Measurements from ENCODE around the gene TEKTIP1.

The TEKTIP1 gene

DNA sequence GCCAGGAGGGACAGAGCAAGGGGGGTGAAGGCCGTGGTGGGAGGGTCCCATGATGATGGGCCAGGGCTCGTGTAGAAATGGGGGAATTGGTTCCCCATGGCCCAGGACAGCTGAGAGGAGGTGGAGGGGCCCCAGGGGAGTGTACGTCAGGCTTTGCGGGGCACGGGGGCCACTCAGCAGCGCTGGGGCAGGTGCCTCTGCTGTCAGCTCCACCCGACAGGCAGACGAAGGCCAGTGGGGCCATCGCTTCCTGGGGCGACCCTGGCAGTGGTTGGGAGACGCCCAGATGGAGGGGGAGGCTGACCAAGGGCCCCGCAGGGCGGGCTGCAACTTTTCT, 1.9 kb upstream of the TEKTIP1 start:
- TF ChIP-seq CEBPB (IDR thresholded peaks at IDR 0.05) (no peak), EP300 (IDR thresholded peaks at IDR 0.05; ENCODE audit: borderline replicate concordance) (no peak), YY1 (IDR thresholded peaks at IDR 0.05; ENCODE audit: low read depth) (no peak), TCF12 (IDR thresholded peaks at IDR 0.05; ENCODE audit: low read depth) (no peak), NFIC (IDR thresholded peaks at IDR 0.05) (no peak), TAF1 (IDR thresholded peaks at IDR 0.05; ENCODE audit: low read depth) (no peak), RAD21 (IDR thresholded peaks at IDR 0.05; ENCODE audit: low read depth) (no peak), TEAD4 (IDR thresholded peaks at IDR 0.05) (no peak), CREB1 (IDR thresholded peaks at IDR 0.05; ENCODE audit: low read depth) (no peak), ZBTB7A (IDR thresholded peaks at IDR 0.05; ENCODE audit: low read depth) (no peak), FOXM1 (IDR thresholded peaks at IDR 0.05; ENCODE audit: borderline replicate concordance, low read depth) (no peak), EGR1 (IDR thresholded peaks at IDR 0.05) (no peak), USF1 (IDR thresholded peaks at IDR 0.05) (no peak)
- TF ChIP-seq, protein P1, sequence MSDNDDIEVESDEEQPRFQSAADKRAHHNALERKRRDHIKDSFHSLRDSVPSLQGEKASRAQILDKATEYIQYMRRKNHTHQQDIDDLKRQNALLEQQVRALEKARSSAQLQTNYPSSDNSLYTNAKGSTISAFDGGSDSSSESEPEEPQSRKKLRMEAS (IDR thresholded peaks at IDR 0.05) = no peak
- TF ChIP-seq, protein P2, sequence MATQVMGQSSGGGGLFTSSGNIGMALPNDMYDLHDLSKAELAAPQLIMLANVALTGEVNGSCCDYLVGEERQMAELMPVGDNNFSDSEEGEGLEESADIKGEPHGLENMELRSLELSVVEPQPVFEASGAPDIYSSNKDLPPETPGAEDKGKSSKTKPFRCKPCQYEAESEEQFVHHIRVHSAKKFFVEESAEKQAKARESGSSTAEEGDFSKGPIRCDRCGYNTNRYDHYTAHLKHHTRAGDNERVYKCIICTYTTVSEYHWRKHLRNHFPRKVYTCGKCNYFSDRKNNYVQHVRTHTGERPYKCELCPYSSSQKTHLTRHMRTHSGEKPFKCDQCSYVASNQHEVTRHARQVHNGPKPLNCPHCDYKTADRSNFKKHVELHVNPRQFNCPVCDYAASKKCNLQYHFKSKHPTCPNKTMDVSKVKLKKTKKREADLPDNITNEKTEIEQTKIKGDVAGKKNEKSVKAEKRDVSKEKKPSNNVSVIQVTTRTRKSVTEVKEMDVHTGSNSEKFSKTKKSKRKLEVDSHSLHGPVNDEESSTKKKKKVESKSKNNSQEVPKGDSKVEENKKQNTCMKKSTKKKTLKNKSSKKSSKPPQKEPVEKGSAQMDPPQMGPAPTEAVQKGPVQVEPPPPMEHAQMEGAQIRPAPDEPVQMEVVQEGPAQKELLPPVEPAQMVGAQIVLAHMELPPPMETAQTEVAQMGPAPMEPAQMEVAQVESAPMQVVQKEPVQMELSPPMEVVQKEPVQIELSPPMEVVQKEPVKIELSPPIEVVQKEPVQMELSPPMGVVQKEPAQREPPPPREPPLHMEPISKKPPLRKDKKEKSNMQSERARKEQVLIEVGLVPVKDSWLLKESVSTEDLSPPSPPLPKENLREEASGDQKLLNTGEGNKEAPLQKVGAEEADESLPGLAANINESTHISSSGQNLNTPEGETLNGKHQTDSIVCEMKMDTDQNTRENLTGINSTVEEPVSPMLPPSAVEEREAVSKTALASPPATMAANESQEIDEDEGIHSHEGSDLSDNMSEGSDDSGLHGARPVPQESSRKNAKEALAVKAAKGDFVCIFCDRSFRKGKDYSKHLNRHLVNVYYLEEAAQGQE (IDR thresholded peaks at IDR 0.05; ENCODE audit: low read depth) = no peak

- TF ChIP-seq, protein P2 (IDR thresholded peaks at IDR 0.05; ENCODE audit: low read depth) = no peak
- TF ChIP-seq TEAD4 (IDR thresholded peaks at IDR 0.05) = no peak
- TF ChIP-seq RAD21 (IDR thresholded peaks at IDR 0.05; ENCODE audit: low read depth) = no peak
- no peak for TF ChIP-seq EP300 (IDR thresholded peaks at IDR 0.05; ENCODE audit: borderline replicate concordance)
- TF ChIP-seq CEBPB (IDR thresholded peaks at IDR 0.05) = no peak
- no peak for TF ChIP-seq CREB1 (IDR thresholded peaks at IDR 0.05; ENCODE audit: low read depth)
- no peak for TF ChIP-seq YY1 (IDR thresholded peaks at IDR 0.05; ENCODE audit: low read depth)
- TF ChIP-seq FOXM1 (IDR thresholded peaks at IDR 0.05; ENCODE audit: borderline replicate concordance, low read depth) = no peak
- no peak for TF ChIP-seq TAF1 (IDR thresholded peaks at IDR 0.05; ENCODE audit: low read depth)
- TF ChIP-seq USF1 (IDR thresholded peaks at IDR 0.05) = no peak
- TF ChIP-seq EGR1 (IDR thresholded peaks at IDR 0.05) = no peak
- no peak for TF ChIP-seq NFIC (IDR thresholded peaks at IDR 0.05)
- no peak for TF ChIP-seq ZBTB7A (IDR thresholded peaks at IDR 0.05; ENCODE audit: low read depth)
- TF ChIP-seq TCF12 (IDR thresholded peaks at IDR 0.05; ENCODE audit: low read depth) = no peak
- TF ChIP-seq, protein P1 (IDR thresholded peaks at IDR 0.05) = no peak
Observed at GRCh38 chr19:3537438-3538240, 1.3 kb upstream of the TEKTIP1 start.

- TF ChIP-seq, protein P1 (IDR thresholded peaks at IDR 0.05) = no peak
- no peak for TF ChIP-seq USF1 (IDR thresholded peaks at IDR 0.05)
- TF ChIP-seq, protein P2 (IDR thresholded peaks at IDR 0.05; ENCODE audit: low read depth) = no peak
- no peak for TF ChIP-seq TEAD4 (IDR thresholded peaks at IDR 0.05)
- no peak for TF ChIP-seq TCF12 (IDR thresholded peaks at IDR 0.05; ENCODE audit: low read depth)
- no peak for TF ChIP-seq EP300 (IDR thresholded peaks at IDR 0.05; ENCODE audit: borderline replicate concordance)
- TF ChIP-seq CREB1 (IDR thresholded peaks at IDR 0.05; ENCODE audit: low read depth) = no peak
- TF ChIP-seq ZBTB7A (IDR thresholded peaks at IDR 0.05; ENCODE audit: low read depth) = no peak
- no peak for TF ChIP-seq FOXM1 (IDR thresholded peaks at IDR 0.05; ENCODE audit: borderline replicate concordance, low read depth)
Observed at GRCh38 chr19:3538258-3538929, 580 bp upstream of the TEKTIP1 start.

Measured in Ishikawa (cell line).